ENCODE measurements around the gene PCDHGA8. TPM values are rescaled to one million over a fixed set of nuclear protein-coding genes. Genes with fewer than 3 reads are reported as not detected.
"Not testable (repeated sequence)": the region's sequence is repeated elsewhere in the genome, so short reads cannot be mapped to it uniquely, and the experiment has no call there.

The PCDHGA8 gene
- total RNA-seq, 1 donor from 2014 or later: 0.02 TPM

GRCh38 chr5:141402553-141403243, 10.3 kb downstream of the PCDHGA8 start, which contains the start of gene PCDHGA9:
PCDHGA9 (plus strand) TSS chr5:141402778; CDS start chr5:141402953, 175 bp downstream.
- Mint-ChIP-seq H3K27me3 (peaks cover 30% of the 10 kb centered on the region), H3K27ac (no peak within 1 kb of the TSS), H3K36me3 (ENCODE audit: low read depth) (no peaks in the 10 kb centered on the region), H3K9me3 (peaks cover 18% of the 10 kb centered on the region), H3K4me1 (no peaks in the 10 kb centered on the region), H3K4me3 (peak within 1 kb of the TSS; percentile 23)
- peak; percentile 56 for DNase-seq
- intact Hi-C loops (cut with micrococcal nuclease): no loop called here

- Mint-ChIP-seq H3K27me3 (peaks cover 34% of the 10 kb centered on the region), H3K9me3 (peaks cover 22% of the 10 kb centered on the region), H3K4me1 (no peaks in the 10 kb centered on the region), H3K4me3 (no peak overlapping the region), H3K36me3 (ENCODE audit: low read depth) (no peaks in the 10 kb centered on the region), H3K27ac (no peak overlapping the region)
- intact Hi-C loops (cut with micrococcal nuclease): no loop called here
- DNase-seq: peak; percentile 46
These were observed 11.0 kb downstream of the PCDHGA8 start for GRCh38 chr5:141403387-141403786.

GRCh38 chr5:141407790-141408505, 15.5 kb downstream of the PCDHGA8 start, which contains the start of gene PCDHGB6:
PCDHGB6 (plus strand) TSS chr5:141408021; CDS start chr5:141408203, 182 bp downstream.
- H3K4me1 Mint-ChIP-seq; H3K36me3 Mint-ChIP-seq (ENCODE audit: low read depth); intact Hi-C loops (cut with micrococcal nuclease): not testable (repeated sequence)
- DNase-seq: peak; percentile 81
- H3K27ac Mint-ChIP-seq: peak within 1 kb of the TSS; percentile 68
- peaks cover 22% of the 10 kb centered on the region for H3K9me3 Mint-ChIP-seq
- peaks cover 36% of the 10 kb centered on the region for H3K27me3 Mint-ChIP-seq
- H3K4me3 Mint-ChIP-seq: peak within 1 kb of the TSS; percentile 72

GRCh38 chr5:141409598-141410306, 17.3 kb downstream of the PCDHGA8 start:
- peaks cover 43% of the 10 kb centered on the region for H3K27me3 Mint-ChIP-seq
- no peak overlapping the region for H3K4me3 Mint-ChIP-seq
- peaks cover 3% of the 10 kb centered on the region for H3K36me3 Mint-ChIP-seq (ENCODE audit: low read depth)
- peak; percentile 51 for DNase-seq
- no peak overlapping the region for H3K27ac Mint-ChIP-seq
- H3K4me1 Mint-ChIP-seq: peaks cover 10% of the 10 kb centered on the region
- intact Hi-C loops (cut with micrococcal nuclease): loop anchor here (5.0 kb wide), 4 partner anchors 47 to 103 kb away; partner anchors contain the start of genes PCDHGA2 and PCDHGA5
- H3K9me3 Mint-ChIP-seq: peaks cover 30% of the 10 kb centered on the region

GRCh38 chr5:141411575-141411974, 19.1 kb downstream of the PCDHGA8 start:
- H3K4me3 Mint-ChIP-seq: no peak overlapping the region
- H3K4me1 Mint-ChIP-seq: peaks cover 10% of the 10 kb centered on the region
- H3K9me3 Mint-ChIP-seq: peaks cover 30% of the 10 kb centered on the region
- H3K27me3 Mint-ChIP-seq: peaks cover 51% of the 10 kb centered on the region
- peaks cover 3% of the 10 kb centered on the region for H3K36me3 Mint-ChIP-seq (ENCODE audit: low read depth)
- no peak overlapping the region for H3K27ac Mint-ChIP-seq
- intact Hi-C loops (cut with micrococcal nuclease): loop anchor here (5.0 kb wide), 4 partner anchors 49 to 101 kb away; partner anchors contain the start of genes PCDHGA2 and PCDHGA5
- no peak for DNase-seq

- H3K4me3 Mint-ChIP-seq: peak within 1 kb of the TSS; percentile 86
- peaks cover 29% of the 10 kb centered on the region for H3K9me3 Mint-ChIP-seq
- peaks cover 51% of the 10 kb centered on the region for H3K27me3 Mint-ChIP-seq
- no peak within 1 kb of the TSS for H3K27ac Mint-ChIP-seq
- DNase-seq: peak; percentile 86
- H3K4me1 Mint-ChIP-seq: peaks cover 12% of the 10 kb centered on the region
- intact Hi-C loops (cut with micrococcal nuclease): loop anchor here (2.0 to 5.0 kb wide), 6 partner anchors 51 to 146 kb away; partner anchors contain the start of genes PCDHGA2 and PCDHGA5
- peaks cover 6% of the 10 kb centered on the region for H3K36me3 Mint-ChIP-seq (ENCODE audit: low read depth)
These were observed 20.6 kb downstream of the PCDHGA8 start, which contains the start of gene PCDHGA10 for GRCh38 chr5:141412854-141413539. PCDHGA10 (plus strand) TSS chr5:141412987; CDS start chr5:141413176, 189 bp downstream.

GRCh38 chr5:141413540-141414069, 21.2 kb downstream of the PCDHGA8 start:
- Mint-ChIP-seq H3K4me3 (peak overlapping the region; percentile 86), H3K36me3 (ENCODE audit: low read depth) (peaks cover 8% of the 10 kb centered on the region), H3K27me3 (peaks cover 55% of the 10 kb centered on the region), H3K9me3 (peaks cover 32% of the 10 kb centered on the region), H3K27ac (no peak overlapping the region), H3K4me1 (peaks cover 16% of the 10 kb centered on the region)
- peak; percentile 58 for DNase-seq
- intact Hi-C loops (cut with micrococcal nuclease): loop anchor here (2.0 to 5.0 kb wide), 6 partner anchors 51 to 145 kb away; partner anchors contain the start of genes PCDHGA2 and PCDHGA5

- H3K27me3 Mint-ChIP-seq: peaks cover 52% of the 10 kb centered on the region
- peak; percentile 52 for DNase-seq
- H3K27ac Mint-ChIP-seq; H3K36me3 Mint-ChIP-seq (ENCODE audit: low read depth); H3K4me3 Mint-ChIP-seq: not testable (repeated sequence)
- H3K4me1 Mint-ChIP-seq: peaks cover 18% of the 10 kb centered on the region
- intact Hi-C loops (cut with micrococcal nuclease): loop anchor here (5.0 kb wide), 4 partner anchors 52 to 98 kb away; partner anchors contain the start of genes PCDHGA2 and PCDHGA5
- H3K9me3 Mint-ChIP-seq: peaks cover 29% of the 10 kb centered on the region
These were observed 22.3 kb downstream of the PCDHGA8 start for GRCh38 chr5:141414548-141415274.

GRCh38 chr5:141415275-141415618, 22.8 kb downstream of the PCDHGA8 start:
- DNase-seq: peak; percentile 51
- H3K27ac Mint-ChIP-seq; H3K4me3 Mint-ChIP-seq; intact Hi-C loops (cut with micrococcal nuclease); H3K36me3 Mint-ChIP-seq (ENCODE audit: low read depth): not testable (repeated sequence)
- peaks cover 26% of the 10 kb centered on the region for H3K9me3 Mint-ChIP-seq
- peaks cover 52% of the 10 kb centered on the region for H3K27me3 Mint-ChIP-seq
- peaks cover 18% of the 10 kb centered on the region for H3K4me1 Mint-ChIP-seq

- Mint-ChIP-seq H3K4me1 (peaks cover 28% of the 10 kb centered on the region), H3K27ac (peak within 1 kb of the TSS; percentile 53), H3K4me3 (peak within 1 kb of the TSS; percentile 82), H3K27me3 (peaks cover 66% of the 10 kb centered on the region), H3K9me3 (peaks cover 42% of the 10 kb centered on the region)
- H3K36me3 Mint-ChIP-seq (ENCODE audit: low read depth); intact Hi-C loops (cut with micrococcal nuclease): not testable (repeated sequence)
- peak; percentile 87 for DNase-seq
These were observed 25.2 kb downstream of the PCDHGA8 start, which contains the start of gene PCDHGB7 for GRCh38 chr5:141417494-141418172. PCDHGB7 (plus strand) TSS chr5:141417677; CDS start chr5:141417860, 183 bp downstream.

- Mint-ChIP-seq H3K9me3 (peaks cover 35% of the 10 kb centered on the region), H3K27ac (peak overlapping the region; percentile 50)
These were observed 26.8 kb downstream of the PCDHGA8 start for GRCh38 chr5:141419074-141419880.

More at GRCh38 chr5:141419074-141419880, 26.8 kb downstream of the PCDHGA8 start:
- Mint-ChIP-seq H3K27me3 (peaks cover 61% of the 10 kb centered on the region), H3K36me3 (ENCODE audit: low read depth) (peaks cover 5% of the 10 kb centered on the region), H3K4me1 (peaks cover 20% of the 10 kb centered on the region), H3K4me3 (no peak overlapping the region)
- intact Hi-C loops (cut with micrococcal nuclease): no loop called here
- peak; percentile 50 for DNase-seq
